IPS-15b (cell line): ENCODE data around the gene C9.
"Not testable (repeated sequence)": the region's sequence is repeated elsewhere in the genome, so short reads cannot be mapped to it uniquely, and the experiment has no call there.

Source experiments
- H3K27me3 ChIP-seq: one replicate; pipeline ENCODE4 v1.6.1; 2013; ENCODE audit warnings: low read length; ENCODE audit not compliant: control insufficient read depth, insufficient read depth
- H3K36me3 ChIP-seq: one replicate; pipeline ENCODE4 v1.6.1; 2013; ENCODE audit warnings: low read length; ENCODE audit not compliant: control insufficient read depth, insufficient read depth
- H3K4me1 ChIP-seq: one replicate; pipeline ENCODE4 v1.6.1; 2013; ENCODE audit warnings: mild to moderate bottlenecking, low read length; ENCODE audit not compliant: control insufficient read depth, insufficient read depth
- H3K4me3 ChIP-seq: one replicate; pipeline ENCODE4 v1.5.1; 2013; ENCODE audit warnings: low read depth, low read length
- H3K9ac ChIP-seq: one replicate; pipeline ENCODE4 v1.6.1; 2013; ENCODE audit warnings: low read depth, mild to moderate bottlenecking, low read length
- H3K9me3 ChIP-seq: one replicate; pipeline ENCODE4 v1.6.1; 2013; ENCODE audit warnings: mild to moderate bottlenecking, low read length; ENCODE audit not compliant: control insufficient read depth, insufficient read depth

The C9 gene

DNA sequence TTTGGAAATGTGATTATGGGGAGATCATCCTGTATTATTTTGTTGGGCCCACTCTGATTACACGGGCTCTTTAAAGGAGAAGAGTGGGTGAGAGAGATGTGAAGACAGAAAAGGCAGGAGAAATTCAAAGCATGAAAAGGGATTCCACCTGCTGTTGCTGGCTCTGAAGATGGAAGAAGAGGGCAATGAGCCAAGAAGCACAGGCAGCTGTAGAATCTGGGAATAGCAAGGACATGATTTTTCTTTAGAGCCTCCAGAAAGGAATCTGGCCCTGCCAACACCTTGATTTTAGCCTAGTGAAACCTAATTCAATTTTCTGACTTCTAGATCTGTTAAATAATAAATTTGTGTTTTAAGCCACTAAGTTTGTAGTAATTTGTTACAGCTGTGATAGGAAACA lies 11.3 kb downstream of the C9 start:
- Histone ChIP-seq H3K4me1 (no peaks in the 10 kb centered on the region), H3K9ac (no peak overlapping the region), H3K27me3 (no peaks in the 10 kb centered on the region), H3K36me3 (no peaks in the 10 kb centered on the region), H3K9me3 (no peaks in the 10 kb centered on the region), H3K4me3 (no peak overlapping the region)

DNA sequence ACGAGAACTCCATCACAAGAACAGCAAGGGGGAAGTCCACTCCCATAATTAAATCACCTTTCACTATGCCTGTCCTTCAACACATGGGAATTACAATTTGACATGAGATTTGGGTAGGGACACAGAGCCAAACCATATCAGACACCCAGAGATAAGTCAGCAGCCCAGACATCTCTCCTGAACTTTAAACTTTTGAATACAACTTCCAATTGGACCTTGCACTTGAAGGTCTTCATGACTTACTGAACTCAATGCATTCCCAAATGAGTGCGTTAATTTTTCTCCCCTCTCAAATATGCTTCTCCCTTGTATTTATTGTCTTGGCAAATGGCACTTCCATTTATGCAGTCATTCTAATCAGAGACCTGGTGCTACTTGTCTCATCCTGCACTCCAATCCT lies 12.1 kb downstream of the C9 start:
- no peak overlapping the region for H3K4me3 ChIP-seq
- H3K36me3 ChIP-seq: no peaks in the 10 kb centered on the region
- H3K9me3 ChIP-seq: no peaks in the 10 kb centered on the region
- no peaks in the 10 kb centered on the region for H3K27me3 ChIP-seq
- H3K4me1 ChIP-seq: no peaks in the 10 kb centered on the region
- H3K9ac ChIP-seq: no peak overlapping the region

DNA sequence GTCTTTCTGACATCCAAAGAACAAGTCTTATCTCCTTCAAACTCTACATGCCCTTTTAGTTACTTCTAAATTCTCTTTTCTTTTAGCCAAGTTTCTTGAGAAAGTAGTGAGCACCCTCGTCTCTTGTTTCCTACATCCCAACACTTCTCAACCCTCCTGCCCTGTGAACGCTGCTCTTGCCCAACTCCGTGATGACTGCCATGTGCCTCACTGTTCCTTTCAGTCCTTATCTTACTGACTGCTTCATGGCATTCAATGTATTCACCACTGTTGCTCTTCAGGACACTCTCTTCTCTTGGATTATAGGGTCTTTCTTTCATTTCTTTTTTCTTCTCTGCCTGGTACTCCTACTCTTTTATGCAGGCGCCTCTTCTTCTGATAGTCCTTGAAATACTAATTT lies 14.8 kb downstream of the C9 start:
- H3K4me1 ChIP-seq: no peaks in the 10 kb centered on the region
- no peaks in the 10 kb centered on the region for H3K36me3 ChIP-seq
- no peak overlapping the region for H3K4me3 ChIP-seq
- no peak overlapping the region for H3K9ac ChIP-seq
- H3K9me3 ChIP-seq: no peaks in the 10 kb centered on the region
- H3K27me3 ChIP-seq: no peaks in the 10 kb centered on the region

DNA sequence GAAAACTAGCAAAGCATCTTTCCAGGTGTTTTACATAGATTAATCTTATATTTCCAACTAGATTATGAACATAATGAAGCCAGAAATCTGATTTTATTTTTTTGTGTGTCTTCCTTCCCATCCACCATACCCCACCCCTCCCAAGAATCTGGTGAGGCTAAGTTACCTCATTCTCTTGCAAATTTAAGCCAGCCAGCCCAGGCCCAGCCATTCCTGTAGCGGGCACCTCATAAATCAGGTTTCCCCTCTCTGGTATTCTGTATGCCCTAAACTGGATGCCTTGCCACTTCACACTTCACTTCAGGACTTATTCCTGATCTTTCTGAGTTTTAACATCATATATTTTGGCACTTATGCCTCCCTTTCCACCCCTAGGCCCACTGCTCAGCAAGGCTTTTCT lies 21.8 kb downstream of the C9 start:
- Histone ChIP-seq H3K9ac (no peak overlapping the region), H3K36me3 (no peaks in the 10 kb centered on the region), H3K4me1 (no peaks in the 10 kb centered on the region), H3K9me3 (no peaks in the 10 kb centered on the region), H3K4me3 (no peak overlapping the region), H3K27me3 (no peaks in the 10 kb centered on the region)

DNA sequence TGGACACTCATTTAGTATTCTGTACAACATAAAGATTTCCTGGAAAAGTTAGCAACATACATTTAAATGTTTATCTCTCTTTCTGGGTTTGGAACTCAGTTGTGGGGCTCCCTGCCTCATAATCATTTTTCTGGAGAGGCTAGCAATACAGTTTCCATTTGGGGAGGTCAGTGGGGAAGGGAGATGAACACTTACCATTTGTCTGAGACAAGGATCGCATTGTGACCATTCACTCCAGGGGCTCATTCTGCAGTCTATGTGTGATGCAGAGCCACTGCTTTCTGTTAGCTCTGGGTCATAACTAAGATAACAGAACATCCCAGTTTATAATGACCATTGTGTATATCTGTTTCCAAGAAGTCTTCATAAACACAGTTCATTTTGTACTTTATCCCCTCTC lies 22.4 kb downstream of the C9 start:
- Histone ChIP-seq H3K4me1 (no peaks in the 10 kb centered on the region), H3K9ac (no peak overlapping the region), H3K27me3 (no peaks in the 10 kb centered on the region), H3K36me3 (no peaks in the 10 kb centered on the region), H3K4me3 (no peak overlapping the region), H3K9me3 (no peaks in the 10 kb centered on the region)

DNA sequence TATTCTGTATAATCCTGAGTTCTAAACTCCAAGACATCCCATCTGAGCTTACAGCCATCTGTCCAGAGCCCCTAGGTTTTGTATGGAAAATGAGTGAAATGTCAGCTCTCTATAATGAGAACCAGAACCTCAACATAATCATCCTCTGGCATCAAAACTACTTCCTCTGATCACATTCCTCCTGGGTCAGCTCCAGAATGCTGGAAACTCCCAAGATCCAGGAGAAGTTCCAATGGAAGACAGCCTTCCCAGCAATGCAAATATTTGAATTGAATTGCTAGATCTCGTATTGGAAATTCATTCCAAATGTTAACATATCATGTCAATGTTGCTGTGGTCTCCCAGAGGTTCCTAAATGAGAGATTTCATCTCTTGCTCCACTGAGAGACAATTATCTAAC lies 23.8 kb downstream of the C9 start:
- Histone ChIP-seq H3K9me3 (no peaks in the 10 kb centered on the region), H3K4me3 (no peak overlapping the region), H3K9ac (no peak overlapping the region)

DNA sequence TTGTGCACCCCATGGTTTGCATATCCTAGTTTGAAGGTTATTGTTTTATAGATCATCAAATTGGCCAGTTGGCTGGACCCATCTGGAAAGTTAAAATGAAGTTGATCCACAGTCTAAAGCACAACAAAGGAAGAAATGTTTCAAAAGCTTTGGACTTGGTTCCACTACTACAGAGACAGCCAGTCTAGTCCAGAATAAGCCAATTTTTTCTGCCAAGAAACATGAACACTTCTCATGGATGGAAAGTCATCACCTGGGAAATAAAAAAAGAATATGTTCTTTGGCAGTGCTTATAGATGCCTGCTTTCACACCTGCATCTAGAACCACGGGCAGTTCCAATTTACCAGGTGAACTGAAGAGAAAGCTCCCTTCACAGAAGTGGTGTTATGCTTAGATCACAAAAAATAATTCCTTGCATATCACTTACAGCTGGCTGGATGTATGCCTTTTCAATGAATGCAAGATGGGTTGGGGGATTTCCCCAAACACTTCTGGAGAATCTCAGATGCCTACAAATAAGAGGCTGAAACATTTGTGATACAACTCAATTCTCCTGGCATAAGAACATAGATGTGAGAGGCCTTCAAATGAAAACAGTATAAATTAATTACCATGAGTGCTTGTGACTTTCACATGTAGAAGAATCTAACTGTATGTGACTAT lies 26.9 kb downstream of the C9 start:
- Histone ChIP-seq H3K9me3 (peaks cover 5% of the 10 kb centered on the region), H3K36me3 (no peaks in the 10 kb centered on the region), H3K27me3 (no peaks in the 10 kb centered on the region), H3K9ac (no peak overlapping the region), H3K4me3 (no peak overlapping the region), H3K4me1 (no peaks in the 10 kb centered on the region)

More for the DNA sequence above, 23.8 kb downstream of the C9 start:
- H3K27me3 ChIP-seq: no peaks in the 10 kb centered on the region
- no peaks in the 10 kb centered on the region for H3K36me3 ChIP-seq
- no peaks in the 10 kb centered on the region for H3K4me1 ChIP-seq

DNA sequence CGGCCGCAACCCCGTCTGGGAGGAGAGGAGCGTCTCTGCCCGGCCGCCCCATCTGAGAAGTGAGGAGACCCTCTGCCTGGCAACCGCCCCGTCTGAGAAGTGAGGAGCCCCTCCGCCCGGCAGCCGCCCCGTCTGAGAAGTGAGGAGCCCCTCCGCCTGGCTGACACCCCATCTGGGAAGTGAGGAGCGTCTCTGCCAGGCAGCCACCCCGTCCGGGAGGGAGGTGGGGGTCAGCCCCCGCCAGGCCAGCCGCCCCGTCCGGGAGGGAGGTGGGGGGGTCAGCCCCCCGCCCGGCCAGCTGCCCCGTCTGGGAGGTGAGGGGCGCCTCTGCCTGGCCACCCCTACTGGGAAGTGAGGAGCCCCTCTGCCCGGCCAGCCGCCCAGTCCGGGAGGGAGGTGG lies 30.0 kb downstream of the C9 start:
- H3K4me1 ChIP-seq, H3K4me3 ChIP-seq, H3K9me3 ChIP-seq, H3K27me3 ChIP-seq, H3K36me3 ChIP-seq, H3K9ac ChIP-seq: not testable (repeated sequence)

DNA sequence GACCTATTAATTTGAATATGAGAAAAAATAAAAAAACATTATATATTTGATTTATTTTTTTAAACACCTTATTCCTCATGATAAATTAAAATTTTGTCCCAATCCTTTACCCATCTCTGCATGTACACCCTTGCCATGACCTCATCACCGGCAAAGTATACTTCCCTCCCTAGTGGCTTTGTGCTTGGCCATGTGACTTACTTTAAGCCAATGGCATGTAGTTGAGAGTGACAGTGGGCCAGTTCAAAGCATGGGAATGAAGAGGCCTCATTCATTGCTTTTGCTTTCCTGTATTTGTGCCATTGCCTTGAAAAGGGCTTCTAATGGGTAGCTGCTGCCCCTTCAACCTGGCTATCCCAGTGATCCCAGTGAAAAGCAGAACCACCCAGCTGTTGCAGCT lies 31.2 kb downstream of the C9 start:
- Histone ChIP-seq H3K27me3 (no peaks in the 10 kb centered on the region), H3K9me3 (peaks cover 5% of the 10 kb centered on the region), H3K36me3 (no peaks in the 10 kb centered on the region), H3K4me3 (no peak overlapping the region), H3K9ac (no peak overlapping the region), H3K4me1 (no peaks in the 10 kb centered on the region)

DNA sequence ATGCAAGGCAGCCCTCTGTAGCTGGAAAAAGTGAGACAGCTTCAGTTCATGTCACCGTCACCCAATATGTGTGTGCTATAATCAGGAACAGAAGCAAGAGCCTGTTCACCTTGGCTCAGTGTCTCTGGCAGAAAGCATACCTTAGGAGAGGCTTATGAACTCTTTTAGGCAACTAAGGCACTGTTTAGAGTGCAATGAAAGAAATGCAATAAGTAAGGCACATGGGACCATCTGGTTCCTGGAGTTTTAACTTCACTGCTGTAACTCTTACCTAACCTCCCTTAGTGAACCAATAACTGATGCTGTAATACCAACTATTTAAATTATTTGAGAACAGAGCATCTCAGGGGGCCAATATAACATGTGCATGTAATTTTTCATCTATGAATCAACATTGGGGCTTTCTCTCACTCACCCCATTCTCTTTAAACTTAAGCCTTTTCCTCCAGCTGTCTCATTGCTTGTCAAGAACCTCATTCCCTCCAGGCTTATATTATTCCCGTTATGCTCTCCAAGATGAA lies 32.4 kb downstream of the C9 start:
- Histone ChIP-seq H3K27me3 (no peaks in the 10 kb centered on the region), H3K4me1 (no peaks in the 10 kb centered on the region), H3K9me3 (peaks cover 5% of the 10 kb centered on the region), H3K9ac (no peak overlapping the region), H3K36me3 (no peaks in the 10 kb centered on the region), H3K4me3 (no peak overlapping the region)

DNA sequence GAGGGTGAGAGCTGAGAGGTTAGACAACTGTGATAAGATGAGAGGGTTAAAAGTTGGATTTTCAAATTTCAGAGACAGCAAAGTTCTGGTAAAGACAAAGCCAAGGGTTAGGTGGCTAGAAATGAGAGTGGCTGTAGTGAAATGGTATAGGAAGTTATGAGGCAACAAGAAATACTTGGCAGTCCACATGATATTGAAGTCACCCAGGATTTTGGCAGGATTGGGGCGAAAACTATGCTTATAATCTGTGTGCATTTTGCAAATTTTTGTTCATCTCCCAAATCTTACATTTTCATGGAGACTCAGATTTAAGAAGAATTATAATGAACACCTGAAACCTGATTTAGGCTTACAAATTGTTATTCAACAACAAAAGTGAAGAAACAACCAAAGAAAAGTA lies 35.6 kb downstream of the C9 start:
- Histone ChIP-seq H3K36me3 (no peaks in the 10 kb centered on the region), H3K4me3 (no peak overlapping the region), H3K9me3 (peaks cover 5% of the 10 kb centered on the region), H3K27me3 (no peaks in the 10 kb centered on the region), H3K9ac (no peak overlapping the region), H3K4me1 (no peaks in the 10 kb centered on the region)

DNA sequence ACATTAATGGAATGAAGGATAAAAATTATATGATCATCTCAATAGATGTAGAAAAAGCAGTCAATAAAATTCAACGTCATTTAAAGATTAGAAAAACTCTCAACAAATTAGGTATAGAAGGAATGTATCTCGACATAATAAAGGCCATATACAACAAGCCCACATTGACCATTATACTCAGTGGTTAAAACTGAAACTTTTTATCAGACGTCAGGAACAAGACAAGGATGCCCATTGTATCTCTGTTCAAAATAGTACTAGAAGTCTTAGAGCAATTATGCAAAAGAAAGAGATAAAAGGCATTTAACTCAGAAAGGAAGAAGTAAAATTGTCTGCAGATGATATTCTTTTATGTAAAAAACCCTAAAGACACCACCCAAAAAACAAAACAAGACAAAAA lies 40.8 kb downstream of the C9 start:
- H3K4me3 ChIP-seq: no peak overlapping the region

More for the DNA sequence above, 40.8 kb downstream of the C9 start:
- H3K9ac ChIP-seq: no peak overlapping the region
- no peaks in the 10 kb centered on the region for H3K27me3 ChIP-seq
- no peaks in the 10 kb centered on the region for H3K4me1 ChIP-seq
- no peaks in the 10 kb centered on the region for H3K9me3 ChIP-seq
- no peaks in the 10 kb centered on the region for H3K36me3 ChIP-seq
